Thoracic aorta (tissue), 2 donors: Measurements from ENCODE around the gene ECEL1. TPM values are rescaled to one million over a fixed set of nuclear protein-coding genes. Genes with fewer than 3 reads are reported as not detected.

Source experiments
- ATAC-seq: fragments of 150-250 bp; one replicate; pipeline ENCODE4 v1.8.0; 2017; ENCODE audit warnings: low read depth; ENCODE audit not compliant: insufficient number of reproducible peaks, low FRiP score
- DNase-seq: peaks from one replicate; pipeline ENCODE4 v3.0.0-alpha.2; 2020; ENCODE audit warnings: low spot score
- H3K27ac ChIP-seq, 2 donors: fragments of 200-600 bp; sonication (generic); 1 replicate in 1 of 2; 2 replicates in 1 of 2; pipeline ENCODE4 v1.5.1; 2016; ENCODE audit warnings: mild to moderate bottlenecking in 2 of 2, moderate library complexity in 2 of 2
- H3K27me3 ChIP-seq: fragments of 200-600 bp; sonication (generic); replicated peaks from 2 replicates; pipeline ENCODE4 v1.6.0; 2016; ENCODE audit warnings: mild to moderate bottlenecking; ENCODE audit not compliant: insufficient read depth
- H3K36me3 ChIP-seq: fragments of 200-600 bp; sonication (generic); one replicate; pipeline ENCODE4 v1.5.1; 2016
- H3K4me1 ChIP-seq, 2 donors: fragments of 200-600 bp; sonication (generic); 1 replicate in 1 of 2; 2 replicates in 1 of 2; pipeline versions ENCODE4 v1.5.1 to v1.6.0; 2016; ENCODE audit warnings: low read depth in 2 of 2, mild to moderate bottlenecking in 1 of 2; ENCODE audit not compliant: control insufficient read depth in 1 of 2
- H3K4me3 ChIP-seq: fragments of 200-600 bp; sonication (generic); 2 replicates; pipeline ENCODE4 v1.5.1; 2016; ENCODE audit warnings: mild to moderate bottlenecking
- H3K9me3 ChIP-seq: fragments of 200-600 bp; sonication (generic); 2 replicates; pipeline ENCODE4 v1.5.1; 2016
- CTCF ChIP-seq: fragments of 200-600 bp; sonication (generic); IDR thresholded peaks from one replicate; pipeline ENCODE4 v1.5.1; 2019; ENCODE audit warnings: antibody characterized with exemption
- total RNA-seq, 2 donors: library from RNA; depleted of rRNA; stranded (reverse); fragments of >200 nt; gene quantifications; one replicate each; pipeline versions ENCODE4 v1.1.0 to v1.2.3, GENCODE V29; 2016

ECEL1 gene
- total RNA-seq, 2 donors from 2014 or later: 1.6 to 2.8 TPM

- Histone ChIP-seq H3K27ac (no peak overlapping the region), H3K27me3 (no peaks in the 10 kb centered on the region), H3K4me3 (no peak overlapping the region), H3K9me3 (no peaks in the 10 kb centered on the region), H3K36me3 (no peaks in the 10 kb centered on the region), H3K4me1 (no peaks in the 10 kb centered on the region)
- TF ChIP-seq CTCF: no peak
- ATAC-seq: no peak
- DNase-seq: no peak
Measured at GRCh38 chr2:232466221-232466620, 21.4 kb downstream of the ECEL1 start.

GRCh38 chr2:232465061-232465460, 22.6 kb downstream of the ECEL1 start:
- no peaks in the 10 kb centered on the region for H3K9me3 ChIP-seq
- no peak for ATAC-seq
- no peaks in the 10 kb centered on the region for H3K4me1 ChIP-seq
- no peaks in the 10 kb centered on the region for H3K27me3 ChIP-seq
- no peak overlapping the region for H3K27ac ChIP-seq
- DNase-seq: no peak
- no peaks in the 10 kb centered on the region for H3K36me3 ChIP-seq
- H3K4me3 ChIP-seq: no peak overlapping the region
- no peak for TF ChIP-seq CTCF

GRCh38 chr2:232464544-232464885, 23.1 kb downstream of the ECEL1 start:
- no peaks in the 10 kb centered on the region for H3K36me3 ChIP-seq
- ATAC-seq (no peak), DNase-seq (no peak)
- no peak overlapping the region for H3K4me3 ChIP-seq
- TF ChIP-seq CTCF: no peak
- H3K4me1 ChIP-seq: no peaks in the 10 kb centered on the region
- no peaks in the 10 kb centered on the region for H3K9me3 ChIP-seq
- H3K27ac ChIP-seq: no peak overlapping the region
- H3K27me3 ChIP-seq: no peaks in the 10 kb centered on the region

GRCh38 chr2:232463701-232464543, 23.7 kb downstream of the ECEL1 start:
- Histone ChIP-seq H3K27me3 (no peaks in the 10 kb centered on the region), H3K4me3 (no peak overlapping the region), H3K36me3 (no peaks in the 10 kb centered on the region), H3K27ac (no peak overlapping the region), H3K4me1 (no peaks in the 10 kb centered on the region), H3K9me3 (no peaks in the 10 kb centered on the region)
- ATAC-seq (no peak), DNase-seq (no peak)
- no peak for TF ChIP-seq CTCF

GRCh38 chr2:232460171-232460570, 27.5 kb downstream of the ECEL1 start:
- Histone ChIP-seq H3K9me3 (no peaks in the 10 kb centered on the region), H3K4me3 (no peak overlapping the region), H3K27ac (no peak overlapping the region), H3K4me1 (no peaks in the 10 kb centered on the region), H3K36me3 (no peaks in the 10 kb centered on the region), H3K27me3 (no peaks in the 10 kb centered on the region)
- no peak for TF ChIP-seq CTCF
- DNase-seq (no peak), ATAC-seq (no peak)
